Upper lobe of left lung (tissue), 6 donors: ENCODE results near the gene TP63. TPM values are rescaled to one million over a fixed set of nuclear protein-coding genes. Genes with fewer than 3 reads are reported as not detected.

Experiments used
- ATAC-seq, 2 donors: fragments of 200-7000 bp; cut with Tn5 transposase; one replicate each; pipeline ENCODE4 v1.9.1; 2022; ENCODE audit warnings: mild to moderate bottlenecking in 2 of 2, moderate library complexity in 2 of 2; ENCODE audit not compliant: low FRiP score in 2 of 2
- DNase-seq, 2 donors: peaks; one replicate each; pipeline ENCODE4 v3.0.0-alpha.2; 2019 to 2020
- H3K27ac ChIP-seq, 4 donors: fragments of 200-600 bp; sonication (generic); one replicate each; pipeline ENCODE4 v1.5.1; 2016 to 2019
- H3K27me3 ChIP-seq, 4 donors: fragments of 200-600 bp; sonication (generic); one replicate each; pipeline ENCODE4 v1.5.1; 2017 to 2019
- H3K36me3 ChIP-seq, 4 donors: fragments of 200-600 bp; sonication (generic); one replicate each; pipeline ENCODE4 v1.5.1; 2016 to 2019
- H3K4me1 ChIP-seq, 4 donors: fragments of 200-600 bp; sonication (generic); one replicate each; pipeline ENCODE4 v1.5.1; 2018 to 2019
- H3K4me3 ChIP-seq, 4 donors: fragments of 200-600 bp; sonication (generic); one replicate each; pipeline ENCODE4 v1.5.1; 2017 to 2019; ENCODE audit warnings: mild to moderate bottlenecking in 2 of 4, moderate library complexity in 1 of 4
- H3K9me3 ChIP-seq, 4 donors: fragments of 200-600 bp; sonication (generic); one replicate each; pipeline ENCODE4 v1.5.1; 2018 to 2019
- EP300 ChIP-seq, 4 donors: sonication (generic); formaldehyde crosslinking; IDR thresholded peaks; one replicate each; pipeline ENCODE4 v1.5.1; 2017; ENCODE audit warnings: antibody characterized with exemption in 4 of 4, control low read depth in 2 of 4
- POLR2A ChIP-seq, 4 donors: fragments of 450-650 bp; IDR thresholded peaks; one replicate each; pipeline ENCODE4 v1.5.1; 2016 to 2017; ENCODE audit warnings: antibody characterized with exemption in 4 of 4, mild to moderate bottlenecking in 2 of 4
- POLR2AphosphoS5 ChIP-seq, 2 donors: sonication (generic); formaldehyde crosslinking; IDR thresholded peaks; one replicate each; pipeline ENCODE4 v1.5.1; 2017; ENCODE audit warnings: antibody characterized with exemption in 2 of 2
- WGBS, 2 donors: methylation state at CpG; one replicate each; pipeline ENCODE4 v1.1.5; 2017 to 2018; 5-methylcytosine and 5-hydroxymethylcytosine counted together
- total RNA-seq, 6 donors: library from RNA; depleted of rRNA in 4 of 6; stranded (reverse); fragments of >200 nt in 4 of 6; gene quantifications; one replicate each; pipeline versions ENCODE4 v1.1.0 to v1.2.1, GENCODE V29; 2016 to 2021
- TF ChIP-seq, protein P1 (sequence below), 6 experiments: fragments of 450-650 bp in 4 of 6; fragments of 200-600 bp in 2 of 6; sonication (generic) in 2 of 6; IDR thresholded peaks; one replicate each; pipeline ENCODE4 v1.5.1; 2016 to 2019; ENCODE audit warnings: antibody characterized with exemption in 6 of 6
- donor health status: DM: no; HTN: no; CAD: no; lungs with moderate emphysema.
- donor health status: DM: no; HTN: yes; CAD: no; lungs with severe emphysema.

The TP63 gene
- total RNA-seq, 6 donors from 2014 or later = 1.0 to 8.8 (median 2.8) TPM

GRCh38 chr3:189685860-189686259 is 54.7 kb downstream of the TP63 start:
- WGBS, 2 donors = 35 to 58% methylated on average over 2 of the region's 2 CpGs
- DNase-seq = no peak

DNA sequence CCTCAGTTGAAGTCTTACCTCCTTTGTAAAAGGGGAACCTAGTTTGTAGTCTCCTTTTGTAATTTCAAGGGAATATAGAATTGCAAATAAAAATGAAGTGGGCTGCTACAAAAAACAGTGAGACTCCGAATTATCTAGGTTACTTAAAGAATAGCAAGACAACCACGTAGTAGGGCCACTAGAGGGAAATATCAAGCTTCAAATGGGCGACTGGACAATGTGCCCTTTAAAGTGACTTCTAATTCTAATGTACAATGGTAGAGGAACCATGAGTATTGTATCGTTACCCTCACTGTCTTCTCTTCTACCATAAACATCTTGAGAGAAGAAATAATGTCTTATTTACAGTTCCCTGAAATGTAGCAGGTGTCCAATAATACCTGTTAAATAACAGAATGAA is 56.3 kb downstream of the TP63 start:
- 78 to 82% methylated on average over 4 of the region's 4 CpGs for WGBS, 2 donors
- TF ChIP-seq POLR2AphosphoS5 (IDR thresholded peaks at IDR 0.05) (no peak), EP300 (IDR thresholded peaks at IDR 0.05) (no peak), POLR2A (IDR thresholded peaks at IDR 0.05) (no peak)
- TF ChIP-seq, protein P1, sequence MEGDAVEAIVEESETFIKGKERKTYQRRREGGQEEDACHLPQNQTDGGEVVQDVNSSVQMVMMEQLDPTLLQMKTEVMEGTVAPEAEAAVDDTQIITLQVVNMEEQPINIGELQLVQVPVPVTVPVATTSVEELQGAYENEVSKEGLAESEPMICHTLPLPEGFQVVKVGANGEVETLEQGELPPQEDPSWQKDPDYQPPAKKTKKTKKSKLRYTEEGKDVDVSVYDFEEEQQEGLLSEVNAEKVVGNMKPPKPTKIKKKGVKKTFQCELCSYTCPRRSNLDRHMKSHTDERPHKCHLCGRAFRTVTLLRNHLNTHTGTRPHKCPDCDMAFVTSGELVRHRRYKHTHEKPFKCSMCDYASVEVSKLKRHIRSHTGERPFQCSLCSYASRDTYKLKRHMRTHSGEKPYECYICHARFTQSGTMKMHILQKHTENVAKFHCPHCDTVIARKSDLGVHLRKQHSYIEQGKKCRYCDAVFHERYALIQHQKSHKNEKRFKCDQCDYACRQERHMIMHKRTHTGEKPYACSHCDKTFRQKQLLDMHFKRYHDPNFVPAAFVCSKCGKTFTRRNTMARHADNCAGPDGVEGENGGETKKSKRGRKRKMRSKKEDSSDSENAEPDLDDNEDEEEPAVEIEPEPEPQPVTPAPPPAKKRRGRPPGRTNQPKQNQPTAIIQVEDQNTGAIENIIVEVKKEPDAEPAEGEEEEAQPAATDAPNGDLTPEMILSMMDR (IDR thresholded peaks at IDR 0.05) = no peak

More at GRCh38 chr3:189685860-189686259, 54.7 kb downstream of the TP63 start:
- TF ChIP-seq, protein P1 (IDR thresholded peaks at IDR 0.05) = no peak
- TF ChIP-seq EP300 (IDR thresholded peaks at IDR 0.05) = no peak
- no peak for TF ChIP-seq POLR2A (IDR thresholded peaks at IDR 0.05)
- TF ChIP-seq POLR2AphosphoS5 (IDR thresholded peaks at IDR 0.05) = no peak
- no peak overlapping the region for H3K4me3 ChIP-seq
- H3K36me3 ChIP-seq = no peaks in the 10 kb centered on the region
- ATAC-seq = no peak
- no peaks in the 10 kb centered on the region for H3K27me3 ChIP-seq
- no peaks in the 10 kb centered on the region for H3K4me1 ChIP-seq
- H3K27ac ChIP-seq = no peak overlapping the region
- H3K9me3 ChIP-seq = no peaks in the 10 kb centered on the region

DNA sequence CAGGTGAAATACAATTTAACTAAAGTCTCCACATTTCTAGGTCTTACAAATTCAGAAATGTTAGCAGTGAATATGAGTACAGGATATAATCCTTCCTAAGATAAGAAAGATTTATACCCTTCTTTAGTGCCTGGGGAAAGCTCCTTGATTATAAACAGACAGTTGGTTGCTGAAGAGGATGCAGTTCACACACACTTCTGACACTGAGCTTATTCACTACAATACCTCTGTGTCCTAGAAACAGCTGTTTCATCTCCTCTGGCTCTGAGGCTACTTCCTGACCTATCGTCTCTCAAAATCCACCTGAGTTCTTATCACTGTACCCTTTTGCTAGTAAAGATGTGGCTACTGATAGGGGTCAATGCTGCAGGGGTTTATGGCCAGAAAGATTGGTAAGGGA is 57.1 kb downstream of the TP63 start:
- Histone ChIP-seq H3K4me1 (no peaks in the 10 kb centered on the region), H3K4me3 (no peak overlapping the region), H3K9me3 (no peaks in the 10 kb centered on the region), H3K36me3 (no peaks in the 10 kb centered on the region), H3K27me3 (no peaks in the 10 kb centered on the region), H3K27ac (no peak overlapping the region)
- ATAC-seq (no peak), DNase-seq (no peak)
- TF ChIP-seq POLR2A (IDR thresholded peaks at IDR 0.05) = no peak
- TF ChIP-seq, protein P1 (IDR thresholded peaks at IDR 0.05) = no peak
- no peak for TF ChIP-seq POLR2AphosphoS5 (IDR thresholded peaks at IDR 0.05)
- no peak for TF ChIP-seq EP300 (IDR thresholded peaks at IDR 0.05)
- WGBS, 2 donors = 18 to 20% methylated on average over 1 of the region's 1 CpG

More for the DNA sequence above, 56.3 kb downstream of the TP63 start:
- DNase-seq (no peak), ATAC-seq (no peak)
- no peaks in the 10 kb centered on the region for H3K36me3 ChIP-seq
- H3K27ac ChIP-seq = no peak overlapping the region
- no peaks in the 10 kb centered on the region for H3K4me1 ChIP-seq
- H3K27me3 ChIP-seq = no peaks in the 10 kb centered on the region
- no peak overlapping the region for H3K4me3 ChIP-seq
- H3K9me3 ChIP-seq = no peaks in the 10 kb centered on the region

GRCh38 chr3:189689625-189690024 is 58.4 kb downstream of the TP63 start:
- no peaks in the 10 kb centered on the region for H3K27me3 ChIP-seq
- no peak for DNase-seq
- no peaks in the 10 kb centered on the region for H3K9me3 ChIP-seq
- H3K27ac ChIP-seq = no peak overlapping the region
- no peaks in the 10 kb centered on the region for H3K36me3 ChIP-seq
- TF ChIP-seq EP300 (IDR thresholded peaks at IDR 0.05) = no peak
- TF ChIP-seq POLR2A (IDR thresholded peaks at IDR 0.05) = no peak
- TF ChIP-seq, protein P1 (IDR thresholded peaks at IDR 0.05) = no peak
- TF ChIP-seq POLR2AphosphoS5 (IDR thresholded peaks at IDR 0.05) = no peak
- no peak overlapping the region for H3K4me3 ChIP-seq
- H3K4me1 ChIP-seq = no peaks in the 10 kb centered on the region
- no peak for ATAC-seq

DNA sequence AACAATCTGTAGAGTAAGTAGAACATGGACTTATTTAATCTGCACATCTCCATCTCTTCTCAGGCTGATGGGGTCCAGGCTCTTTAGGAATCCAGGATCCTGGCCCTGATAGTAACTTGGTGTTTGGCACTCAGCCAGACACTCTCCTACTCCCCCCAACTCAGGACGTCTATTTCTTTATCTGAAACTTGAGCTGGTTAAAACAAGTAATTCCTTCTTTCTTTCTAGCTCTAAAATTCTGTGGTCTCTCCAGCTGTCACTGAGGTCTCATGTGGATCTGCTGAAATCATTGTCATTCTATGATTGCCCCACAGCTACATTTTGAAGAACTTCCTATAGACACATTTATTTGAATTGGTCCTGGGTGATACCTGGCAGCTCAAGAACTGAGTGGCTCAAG is 59.0 kb downstream of the TP63 start:
- Histone ChIP-seq H3K9me3 (no peaks in the 10 kb centered on the region), H3K4me1 (no peaks in the 10 kb centered on the region), H3K27ac (no peak overlapping the region), H3K4me3 (no peak overlapping the region), H3K27me3 (no peaks in the 10 kb centered on the region), H3K36me3 (no peaks in the 10 kb centered on the region)
- TF ChIP-seq POLR2AphosphoS5 (IDR thresholded peaks at IDR 0.05) = no peak
- TF ChIP-seq, protein P1 (IDR thresholded peaks at IDR 0.05) = no peak
- TF ChIP-seq EP300 (IDR thresholded peaks at IDR 0.05) = no peak
- TF ChIP-seq POLR2A (IDR thresholded peaks at IDR 0.05) = no peak
- WGBS, 2 donors = 29% methylated on average over 1 of the region's 1 CpG
- ATAC-seq (no peak), DNase-seq (no peak)
